ENCODE data around the gene ASPA.

GRCh38 chr17:3542410-3543088 lies 66.8 kb downstream of the ASPA start:
- TF ChIP-seq, protein P1, sequence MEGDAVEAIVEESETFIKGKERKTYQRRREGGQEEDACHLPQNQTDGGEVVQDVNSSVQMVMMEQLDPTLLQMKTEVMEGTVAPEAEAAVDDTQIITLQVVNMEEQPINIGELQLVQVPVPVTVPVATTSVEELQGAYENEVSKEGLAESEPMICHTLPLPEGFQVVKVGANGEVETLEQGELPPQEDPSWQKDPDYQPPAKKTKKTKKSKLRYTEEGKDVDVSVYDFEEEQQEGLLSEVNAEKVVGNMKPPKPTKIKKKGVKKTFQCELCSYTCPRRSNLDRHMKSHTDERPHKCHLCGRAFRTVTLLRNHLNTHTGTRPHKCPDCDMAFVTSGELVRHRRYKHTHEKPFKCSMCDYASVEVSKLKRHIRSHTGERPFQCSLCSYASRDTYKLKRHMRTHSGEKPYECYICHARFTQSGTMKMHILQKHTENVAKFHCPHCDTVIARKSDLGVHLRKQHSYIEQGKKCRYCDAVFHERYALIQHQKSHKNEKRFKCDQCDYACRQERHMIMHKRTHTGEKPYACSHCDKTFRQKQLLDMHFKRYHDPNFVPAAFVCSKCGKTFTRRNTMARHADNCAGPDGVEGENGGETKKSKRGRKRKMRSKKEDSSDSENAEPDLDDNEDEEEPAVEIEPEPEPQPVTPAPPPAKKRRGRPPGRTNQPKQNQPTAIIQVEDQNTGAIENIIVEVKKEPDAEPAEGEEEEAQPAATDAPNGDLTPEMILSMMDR (conservative IDR thresholded peaks at IDR 0.05): no peak
- TF ChIP-seq ZFX (IDR thresholded peaks at IDR 0.05): no peak
